H9 (cell line): ENCODE results near the gene DKK3. TPM values are rescaled to one million over a fixed set of nuclear protein-coding genes. Genes with fewer than 3 reads are reported as not detected.

Source experiments
- DNase-seq: peaks from one replicate; pipeline ENCODE4 v3.0.0-alpha.2; 2017
- H2AFZ ChIP-seq: one replicate; pipeline ENCODE4 v1.6.1; 2013; ENCODE audit warnings: mild to moderate bottlenecking, low read length, control low read depth, moderate library complexity
- H2AK5ac ChIP-seq: 2 replicates; pipeline ENCODE4 v1.6.1; 2013; ENCODE audit warnings: low read length, control low read depth, mixed read lengths; ENCODE audit not compliant: insufficient read length
- H2BK120ac ChIP-seq: one replicate; pipeline ENCODE4 v1.6.1; 2013; ENCODE audit warnings: low read depth, mild to moderate bottlenecking, low read length, control low read depth, inconsistent platforms; ENCODE audit not compliant: poor library complexity, severe bottlenecking
- H2BK12ac ChIP-seq: 2 replicates; pipeline ENCODE4 v1.6.1; 2013; ENCODE audit warnings: low read length, control low read depth, mixed read lengths, low read depth; ENCODE audit not compliant: insufficient read length
- H2BK15ac ChIP-seq: 2 replicates; pipeline ENCODE4 v1.6.1; 2013; ENCODE audit warnings: low read depth, low read length, control low read depth
- H2BK20ac ChIP-seq: one replicate; pipeline ENCODE4 v1.6.1; 2013; ENCODE audit warnings: low read depth, mild to moderate bottlenecking, low read length, control low read depth, inconsistent platforms; ENCODE audit not compliant: poor library complexity, severe bottlenecking
- H2BK5ac ChIP-seq: 2 replicates; pipeline ENCODE4 v1.6.1; 2013; ENCODE audit warnings: low read length, control low read depth, mixed read lengths; ENCODE audit not compliant: insufficient read length
- H3K14ac ChIP-seq: 2 replicates; pipeline ENCODE4 v1.6.1; 2013; ENCODE audit warnings: low read length, control low read depth; ENCODE audit not compliant: insufficient read depth
- H3K18ac ChIP-seq: 2 replicates; pipeline ENCODE4 v1.6.1; 2013; ENCODE audit warnings: low read depth, mild to moderate bottlenecking, mixed read lengths, low read length, control low read depth; ENCODE audit not compliant: insufficient read length
- H3K23ac ChIP-seq: 2 replicates; pipeline ENCODE4 v1.6.1; 2013; ENCODE audit warnings: low read length, control low read depth, mixed read lengths, low read depth; ENCODE audit not compliant: insufficient read length
- H3K23me2 ChIP-seq: 2 replicates; pipeline ENCODE4 v1.6.1; 2013; ENCODE audit warnings: low read depth, mild to moderate bottlenecking, mixed read lengths, low read length, control low read depth; ENCODE audit not compliant: insufficient read length, poor library complexity, severe bottlenecking
- H3K27ac ChIP-seq: 2 replicates; pipeline ENCODE4 v1.5.1; 2013; ENCODE audit warnings: low read length, control low read depth, mixed read lengths, low read depth; ENCODE audit not compliant: insufficient read length
- H3K27me3 ChIP-seq: 2 replicates; pipeline ENCODE4 v1.6.1; 2013; ENCODE audit warnings: low read length, control low read depth, inconsistent platforms; ENCODE audit not compliant: insufficient read depth
- H3K4ac ChIP-seq: 2 replicates; pipeline ENCODE4 v1.6.1; 2013; ENCODE audit warnings: low read depth, mild to moderate bottlenecking, control low read depth, inconsistent platforms, low read length, moderate library complexity
- H3K4me1 ChIP-seq: 2 replicates; pipeline ENCODE4 v1.6.1; 2013; ENCODE audit warnings: low read length, control low read depth, inconsistent platforms; ENCODE audit not compliant: insufficient read depth
- H3K4me2 ChIP-seq: 2 replicates; pipeline ENCODE4 v1.6.1; 2013; ENCODE audit warnings: low read length, control low read depth, mixed read lengths; ENCODE audit not compliant: insufficient read length, insufficient read depth
- H3K56ac ChIP-seq: 2 replicates; pipeline ENCODE4 v1.6.1; 2013; ENCODE audit warnings: low read depth, mild to moderate bottlenecking, mixed read lengths, low read length, control low read depth; ENCODE audit not compliant: insufficient read length
- H3K79me1 ChIP-seq: 2 replicates; pipeline ENCODE4 v1.6.1; 2013; ENCODE audit warnings: low read depth, mild to moderate bottlenecking, moderate library complexity, low read length, control low read depth, inconsistent platforms; ENCODE audit not compliant: insufficient read depth, poor library complexity, severe bottlenecking
- H3K79me2 ChIP-seq: 2 replicates; pipeline ENCODE4 v1.6.1; 2013; ENCODE audit warnings: low read length, control low read depth, inconsistent platforms; ENCODE audit not compliant: insufficient read depth
- H3K9ac ChIP-seq: 2 replicates; pipeline ENCODE4 v1.6.1; 2013; ENCODE audit warnings: low read length, control low read depth, mixed read lengths; ENCODE audit not compliant: insufficient read length; ENCODE audit errors: extremely low read depth
- H3K9me3 ChIP-seq: one replicate; pipeline ENCODE4 v1.6.1; 2013; ENCODE audit warnings: low read depth, low read length, inconsistent platforms; ENCODE audit not compliant: control insufficient read depth
- H3T11ph ChIP-seq: one replicate; pipeline ENCODE4 v1.6.1; 2013; ENCODE audit warnings: mild to moderate bottlenecking, low read length, control low read depth, inconsistent platforms
- H4K20me1 ChIP-seq: one replicate; pipeline ENCODE4 v1.6.1; 2013; ENCODE audit not compliant: control insufficient read depth, insufficient read length, insufficient read depth
- H4K5ac ChIP-seq: 2 replicates; pipeline ENCODE4 v1.6.1; 2013; ENCODE audit warnings: low read depth, mild to moderate bottlenecking, mixed read lengths, low read length, control low read depth; ENCODE audit not compliant: insufficient read length
- H4K8ac ChIP-seq: replicated peaks from 2 replicates; pipeline ENCODE4 v1.6.1; 2013; ENCODE audit warnings: low read length, control low read depth, mixed read lengths, low read depth; ENCODE audit not compliant: insufficient read length
- H4K91ac ChIP-seq: 2 replicates; pipeline ENCODE4 v1.6.1; 2013; ENCODE audit warnings: low read depth, mild to moderate bottlenecking, moderate library complexity, mixed read lengths, low read length, control low read depth; ENCODE audit not compliant: insufficient read length
- H3K27ac Mint-ChIP-seq, 3 experiments: 2 replicates in 2 of 3; 3 replicates in 1 of 3; pipeline ENCODE4 v1.8.0; 2020 to 2021; ENCODE audit warnings: mixed read lengths in 3 of 3, mild to moderate bottlenecking in 1 of 3, moderate library complexity in 1 of 3
- H3K27me3 Mint-ChIP-seq: 2 replicates; pipeline ENCODE4 v1.8.0; 2021; ENCODE audit warnings: low read depth, mild to moderate bottlenecking, moderate library complexity, mixed read lengths
- H3K36me3 Mint-ChIP-seq, 3 experiments: 2 replicates in 2 of 3; 3 replicates in 1 of 3; pipeline ENCODE4 v1.8.0; 2020 to 2021; ENCODE audit warnings: low read depth in 3 of 3, mixed read lengths in 3 of 3; ENCODE audit not compliant: insufficient read depth in 1 of 3
- H3K4me1 Mint-ChIP-seq, 2 experiments: 2 replicates each; pipeline ENCODE4 v1.8.0; 2020; ENCODE audit warnings: mixed read lengths in 2 of 2
- H3K4me3 Mint-ChIP-seq, 2 experiments: 2 replicates in 1 of 2; 3 replicates in 1 of 2; pipeline ENCODE4 v1.8.0; 2020 to 2021; ENCODE audit warnings: mild to moderate bottlenecking in 2 of 2, mixed read lengths in 2 of 2, moderate library complexity in 1 of 2
- H3K9me3 Mint-ChIP-seq, 2 experiments: 2 replicates in 1 of 2; 3 replicates in 1 of 2; pipeline ENCODE4 v1.8.0; 2020; ENCODE audit warnings: mild to moderate bottlenecking in 2 of 2, mixed read lengths in 2 of 2, moderate library complexity in 1 of 2
- CTCF ChIP-seq: fragments of 200-600 bp; sonication (generic); conservative IDR thresholded peaks from 3 replicates; pipeline ENCODE4 v1.8.0; 2021; ENCODE audit warnings: antibody characterized with exemption, mild to moderate bottlenecking
- WGBS: extraction: QIAGEN DNeasy Blood & Tissue Kit; methylation state at CpG from one replicate; pipeline ENCODE4 v1.1.7; 2013; ENCODE audit warnings: missing lambda C conversion rate, low lambda C conversion rate, mixed read lengths; ENCODE audit not compliant: insufficient read length; ENCODE audit errors: extremely low coverage; 5-methylcytosine and 5-hydroxymethylcytosine counted together
- total RNA-seq: library from RNA; stranded (reverse); gene quantifications from 2 replicates; pipeline ENCODE4 v1.2.1, GENCODE V29; 2021

DKK3 gene
- total RNA-seq, 1 experiment from 2014 or later = 17.1 TPM

GRCh38 chr11:11937957-11938356 lies 70.5 kb downstream of the DKK3 start:
- H3K27ac ChIP-seq = no peak overlapping the region
- Mint-ChIP-seq H3K9me3 (no peaks in the 10 kb centered on the region), H3K4me1 (peaks cover 6 to 9% of the 10 kb centered on the region in 2 experiments), H3K27ac (no peak overlapping the region), H3K27me3 (no peaks in the 10 kb centered on the region), H3K4me3 (no peak overlapping the region), H3K36me3 (peaks cover 6 to 33% (median 29%) of the 10 kb centered on the region in 3 experiments; a peak in 6 of 7 replicates)
- no peaks in the 10 kb centered on the region for H3K27me3 ChIP-seq
- no peak overlapping the region for H3T11ph ChIP-seq
- H3K79me2 ChIP-seq = no peaks in the 10 kb centered on the region
- no peak overlapping the region for H3K4ac ChIP-seq
- no peak overlapping the region for H2BK15ac ChIP-seq
- no peak overlapping the region for H4K5ac ChIP-seq
- H2BK12ac ChIP-seq = no peak overlapping the region
- H3K4me2 ChIP-seq = no peak overlapping the region
- H2AFZ ChIP-seq = no peak overlapping the region
- no peak overlapping the region for H2BK5ac ChIP-seq
- DNase-seq = no peak
- H4K91ac ChIP-seq = no peak overlapping the region
- no peaks in the 10 kb centered on the region for H4K20me1 ChIP-seq
- H2BK120ac ChIP-seq = no peak overlapping the region
- H3K9me3 ChIP-seq = no peaks in the 10 kb centered on the region
- H2BK20ac ChIP-seq = no peak overlapping the region
- no peak overlapping the region for H3K56ac ChIP-seq
- no peak overlapping the region for H3K23ac ChIP-seq
- H4K8ac ChIP-seq = no peak overlapping the region
- no peak overlapping the region for H2AK5ac ChIP-seq
- no peak overlapping the region for H3K14ac ChIP-seq
- no peaks in the 10 kb centered on the region for H3K23me2 ChIP-seq
- no peak overlapping the region for H3K18ac ChIP-seq
- TF ChIP-seq CTCF = no peak
- WGBS = no CpG with 5 or more reads among the region's 1 CpG
- no peaks in the 10 kb centered on the region; the same call in 1 of the 2 replicates for H3K4me1 ChIP-seq
- no peaks in the 10 kb centered on the region for H3K79me1 ChIP-seq
- H3K9ac ChIP-seq = no peak overlapping the region
